Liver (tissue), 3 donors: ENCODE measurements around the gene B3GNT9.

Experiments
- EGR1 ChIP-seq, 2 donors: IDR thresholded peaks; 2 replicates each; pipeline ENCODE4 v1.6.1; 2016 to 2018; ENCODE audit warnings: antibody characterized with exemption in 2 of 2, low read depth in 2 of 2
- FOXA1 ChIP-seq: IDR thresholded peaks from 2 replicates; pipeline ENCODE4 v1.6.1; 2016; ENCODE audit warnings: antibody characterized with exemption
- GABPA ChIP-seq, 2 donors: IDR thresholded peaks in 1 of 2; conservative IDR thresholded peaks in 1 of 2; 2 replicates each; pipeline ENCODE4 v1.6.1; 2016; ENCODE audit warnings: antibody characterized with exemption in 2 of 2, mild to moderate bottlenecking in 1 of 2, moderate library complexity in 1 of 2
- JUND ChIP-seq, 2 donors: IDR thresholded peaks; 2 replicates each; pipeline ENCODE4 v1.6.1; 2016; ENCODE audit warnings: antibody characterized with exemption in 2 of 2
- NR2F2 ChIP-seq: IDR thresholded peaks from 2 replicates; pipeline ENCODE4 v1.6.1; 2016; ENCODE audit warnings: antibody characterized with exemption
- RAD21 ChIP-seq, 2 donors: IDR thresholded peaks; 2 replicates each; pipeline ENCODE4 v1.6.1; 2016; ENCODE audit warnings: antibody characterized with exemption in 2 of 2, mild to moderate bottlenecking in 2 of 2
- RXRA ChIP-seq, 2 donors: IDR thresholded peaks; 2 replicates each; pipeline ENCODE4 v1.6.1; 2017 to 2018; ENCODE audit warnings: antibody characterized with exemption in 2 of 2, mild to moderate bottlenecking in 1 of 2
- SP1 ChIP-seq: IDR thresholded peaks from 2 replicates; pipeline ENCODE4 v1.6.1; 2018; ENCODE audit warnings: antibody characterized with exemption, mild to moderate bottlenecking
- TAF1 ChIP-seq: conservative IDR thresholded peaks from 2 replicates; pipeline ENCODE4 v1.6.1; 2016; ENCODE audit warnings: antibody characterized with exemption, mild to moderate bottlenecking
- YY1 ChIP-seq: IDR thresholded peaks from 2 replicates; pipeline ENCODE4 v1.6.1; 2016; ENCODE audit warnings: antibody characterized with exemption, mild to moderate bottlenecking
- TF ChIP-seq, protein P1 (sequence below): fragments of 150-350 bp; IDR thresholded peaks from 2 replicates; pipeline ENCODE4 v1.5.1; 2017; ENCODE audit warnings: improper control_type of control experiment, low read depth, low read length; ENCODE audit not compliant: missing input control
- TF ChIP-seq, protein P2 (sequence below): IDR thresholded peaks from 2 replicates; pipeline ENCODE4 v1.6.1; 2016; ENCODE audit warnings: antibody characterized with exemption
- TF ChIP-seq, protein P3 (sequence below): IDR thresholded peaks from 2 replicates; pipeline ENCODE4 v1.6.1; 2016; ENCODE audit warnings: antibody characterized with exemption, mild to moderate bottlenecking
- TF ChIP-seq, protein P4 (sequence below): IDR thresholded peaks from 2 replicates; pipeline ENCODE4 v1.6.1; 2016; ENCODE audit warnings: antibody characterized with exemption
- donor health status: healthy.
- donor health status: healthy.

DNA sequence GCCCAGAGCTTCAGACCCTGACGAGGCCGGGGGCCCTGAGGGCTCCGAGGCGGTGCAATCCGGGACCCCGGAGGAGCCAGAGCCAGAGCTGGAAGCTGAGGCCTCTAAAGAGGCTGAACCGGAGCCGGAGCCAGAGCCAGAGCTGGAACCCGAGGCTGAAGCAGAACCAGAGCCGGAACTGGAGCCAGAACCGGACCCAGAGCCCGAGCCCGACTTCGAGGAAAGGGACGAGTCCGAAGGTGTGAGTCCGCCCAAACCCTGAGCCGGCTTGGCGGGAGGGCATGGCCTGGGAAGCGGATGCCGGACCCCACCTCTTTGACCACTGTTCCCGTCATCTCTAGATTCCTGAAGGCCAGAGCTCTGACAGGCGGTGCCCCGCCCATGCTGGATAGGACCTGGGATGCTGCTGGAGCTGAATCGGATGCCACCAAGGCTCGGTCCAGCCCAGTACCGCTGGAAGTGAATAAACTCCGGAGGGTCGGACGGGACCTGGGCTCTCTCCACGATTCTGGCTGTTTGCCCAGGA lies 24.0 kb upstream of the B3GNT9 start:
- TF ChIP-seq JUND (IDR thresholded peaks at IDR 0.05) (no peak), TAF1 (no peak), SP1 (no peak), RAD21 (IDR thresholded peaks at IDR 0.05) (no peak), YY1 (no peak), EGR1 (IDR thresholded peaks at IDR 0.05; ENCODE audit: low read depth in 2 of 2) (no peak), GABPA (IDR thresholded peaks at IDR 0.05 in 1 of 2, conservative IDR thresholded peaks at IDR 0.05 in 1 of 2) (no peak), RXRA (IDR thresholded peaks at IDR 0.05) (no peak), NR2F2 (no peak), FOXA1 (no peak)
- TF ChIP-seq, protein P1, sequence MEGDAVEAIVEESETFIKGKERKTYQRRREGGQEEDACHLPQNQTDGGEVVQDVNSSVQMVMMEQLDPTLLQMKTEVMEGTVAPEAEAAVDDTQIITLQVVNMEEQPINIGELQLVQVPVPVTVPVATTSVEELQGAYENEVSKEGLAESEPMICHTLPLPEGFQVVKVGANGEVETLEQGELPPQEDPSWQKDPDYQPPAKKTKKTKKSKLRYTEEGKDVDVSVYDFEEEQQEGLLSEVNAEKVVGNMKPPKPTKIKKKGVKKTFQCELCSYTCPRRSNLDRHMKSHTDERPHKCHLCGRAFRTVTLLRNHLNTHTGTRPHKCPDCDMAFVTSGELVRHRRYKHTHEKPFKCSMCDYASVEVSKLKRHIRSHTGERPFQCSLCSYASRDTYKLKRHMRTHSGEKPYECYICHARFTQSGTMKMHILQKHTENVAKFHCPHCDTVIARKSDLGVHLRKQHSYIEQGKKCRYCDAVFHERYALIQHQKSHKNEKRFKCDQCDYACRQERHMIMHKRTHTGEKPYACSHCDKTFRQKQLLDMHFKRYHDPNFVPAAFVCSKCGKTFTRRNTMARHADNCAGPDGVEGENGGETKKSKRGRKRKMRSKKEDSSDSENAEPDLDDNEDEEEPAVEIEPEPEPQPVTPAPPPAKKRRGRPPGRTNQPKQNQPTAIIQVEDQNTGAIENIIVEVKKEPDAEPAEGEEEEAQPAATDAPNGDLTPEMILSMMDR = no peak
- TF ChIP-seq, protein P2, sequence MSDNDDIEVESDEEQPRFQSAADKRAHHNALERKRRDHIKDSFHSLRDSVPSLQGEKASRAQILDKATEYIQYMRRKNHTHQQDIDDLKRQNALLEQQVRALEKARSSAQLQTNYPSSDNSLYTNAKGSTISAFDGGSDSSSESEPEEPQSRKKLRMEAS = no peak
- TF ChIP-seq, protein P3, sequence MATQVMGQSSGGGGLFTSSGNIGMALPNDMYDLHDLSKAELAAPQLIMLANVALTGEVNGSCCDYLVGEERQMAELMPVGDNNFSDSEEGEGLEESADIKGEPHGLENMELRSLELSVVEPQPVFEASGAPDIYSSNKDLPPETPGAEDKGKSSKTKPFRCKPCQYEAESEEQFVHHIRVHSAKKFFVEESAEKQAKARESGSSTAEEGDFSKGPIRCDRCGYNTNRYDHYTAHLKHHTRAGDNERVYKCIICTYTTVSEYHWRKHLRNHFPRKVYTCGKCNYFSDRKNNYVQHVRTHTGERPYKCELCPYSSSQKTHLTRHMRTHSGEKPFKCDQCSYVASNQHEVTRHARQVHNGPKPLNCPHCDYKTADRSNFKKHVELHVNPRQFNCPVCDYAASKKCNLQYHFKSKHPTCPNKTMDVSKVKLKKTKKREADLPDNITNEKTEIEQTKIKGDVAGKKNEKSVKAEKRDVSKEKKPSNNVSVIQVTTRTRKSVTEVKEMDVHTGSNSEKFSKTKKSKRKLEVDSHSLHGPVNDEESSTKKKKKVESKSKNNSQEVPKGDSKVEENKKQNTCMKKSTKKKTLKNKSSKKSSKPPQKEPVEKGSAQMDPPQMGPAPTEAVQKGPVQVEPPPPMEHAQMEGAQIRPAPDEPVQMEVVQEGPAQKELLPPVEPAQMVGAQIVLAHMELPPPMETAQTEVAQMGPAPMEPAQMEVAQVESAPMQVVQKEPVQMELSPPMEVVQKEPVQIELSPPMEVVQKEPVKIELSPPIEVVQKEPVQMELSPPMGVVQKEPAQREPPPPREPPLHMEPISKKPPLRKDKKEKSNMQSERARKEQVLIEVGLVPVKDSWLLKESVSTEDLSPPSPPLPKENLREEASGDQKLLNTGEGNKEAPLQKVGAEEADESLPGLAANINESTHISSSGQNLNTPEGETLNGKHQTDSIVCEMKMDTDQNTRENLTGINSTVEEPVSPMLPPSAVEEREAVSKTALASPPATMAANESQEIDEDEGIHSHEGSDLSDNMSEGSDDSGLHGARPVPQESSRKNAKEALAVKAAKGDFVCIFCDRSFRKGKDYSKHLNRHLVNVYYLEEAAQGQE = no peak
- TF ChIP-seq, protein P4, sequence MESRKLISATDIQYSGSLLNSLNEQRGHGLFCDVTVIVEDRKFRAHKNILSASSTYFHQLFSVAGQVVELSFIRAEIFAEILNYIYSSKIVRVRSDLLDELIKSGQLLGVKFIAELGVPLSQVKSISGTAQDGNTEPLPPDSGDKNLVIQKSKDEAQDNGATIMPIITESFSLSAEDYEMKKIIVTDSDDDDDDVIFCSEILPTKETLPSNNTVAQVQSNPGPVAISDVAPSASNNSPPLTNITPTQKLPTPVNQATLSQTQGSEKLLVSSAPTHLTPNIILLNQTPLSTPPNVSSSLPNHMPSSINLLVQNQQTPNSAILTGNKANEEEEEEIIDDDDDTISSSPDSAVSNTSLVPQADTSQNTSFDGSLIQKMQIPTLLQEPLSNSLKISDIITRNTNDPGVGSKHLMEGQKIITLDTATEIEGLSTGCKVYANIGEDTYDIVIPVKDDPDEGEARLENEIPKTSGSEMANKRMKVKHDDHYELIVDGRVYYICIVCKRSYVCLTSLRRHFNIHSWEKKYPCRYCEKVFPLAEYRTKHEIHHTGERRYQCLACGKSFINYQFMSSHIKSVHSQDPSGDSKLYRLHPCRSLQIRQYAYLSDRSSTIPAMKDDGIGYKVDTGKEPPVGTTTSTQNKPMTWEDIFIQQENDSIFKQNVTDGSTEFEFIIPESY = no peak
